HT-29 (cell line): Measurements from ENCODE around the gene TRIM9. TPM values are rescaled to one million over a fixed set of nuclear protein-coding genes. Genes with fewer than 3 reads are reported as not detected.
"Not testable (repeated sequence)": the region's sequence is repeated elsewhere in the genome, so short reads cannot be mapped to it uniquely, and the experiment has no call there.

Experiments used
- DNase-seq: peaks from one replicate; pipeline ENCODE4 v3.0.0-alpha.2; 2015; ENCODE audit warnings: low spot score
- total RNA-seq: library from RNA; depleted of rRNA; stranded (reverse); fragments of >200 nt; shearing (Covaris generic); gene quantifications from 2 replicates; pipeline ENCODE4 v1.2.3, GENCODE V29; 2014

Gene TRIM9
- total RNA-seq, 1 experiment from 2014 or later: not detected

GRCh38 chr14:50964683-50965390, 130.1 kb downstream of the TRIM9 start:
- DNase-seq: peak; percentile 12

GRCh38 chr14:50963919-50964318, 131.0 kb downstream of the TRIM9 start:
- DNase-seq: no peak

- DNase-seq: no peak
Measured at GRCh38 chr14:50961605-50962221, 133.2 kb downstream of the TRIM9 start.

- no peak for DNase-seq
Measured at GRCh38 chr14:50957296-50957695, 137.6 kb downstream of the TRIM9 start.

- DNase-seq: not testable (repeated sequence)
Measured at GRCh38 chr14:50956421-50956820, 138.5 kb downstream of the TRIM9 start.

GRCh38 chr14:50955373-50956043, 139.4 kb downstream of the TRIM9 start:
- DNase-seq: peak; percentile 80

GRCh38 chr14:50954811-50955372, 140.0 kb downstream of the TRIM9 start:
- peak; percentile 16 for DNase-seq

- DNase-seq: no peak
Measured at GRCh38 chr14:50953502-50953901, 141.4 kb downstream of the TRIM9 start.

- DNase-seq: no peak
Measured at GRCh38 chr14:50951032-50951431, 143.9 kb downstream of the TRIM9 start.

GRCh38 chr14:50948205-50948604, 146.7 kb downstream of the TRIM9 start:
- DNase-seq: no peak

GRCh38 chr14:50947446-50947845, 147.5 kb downstream of the TRIM9 start:
- DNase-seq: no peak

- no peak for DNase-seq
Measured at GRCh38 chr14:50946234-50946935, 148.5 kb downstream of the TRIM9 start.

GRCh38 chr14:50944647-50945413, 150.1 kb downstream of the TRIM9 start:
- DNase-seq: peak; percentile 53

- DNase-seq: peak; percentile 55
Measured at GRCh38 chr14:50943943-50944646, 150.8 kb downstream of the TRIM9 start, which contains the start of gene PYGL. Gene PYGL (minus strand): TSS chr14:50944483. CDS start chr14:50944403, 80 bp downstream.

- peak; percentile 43 for DNase-seq
Measured at GRCh38 chr14:50943261-50943942, 151.5 kb downstream of the TRIM9 start.

- DNase-seq: not testable (repeated sequence)
Measured at GRCh38 chr14:50941638-50942037, 153.3 kb downstream of the TRIM9 start.

GRCh38 chr14:50941151-50941550, 153.8 kb downstream of the TRIM9 start:
- no peak for DNase-seq

GRCh38 chr14:50937800-50938199, 157.1 kb downstream of the TRIM9 start:
- DNase-seq: no peak

- no peak for DNase-seq
Measured at GRCh38 chr14:50937325-50937724, 157.6 kb downstream of the TRIM9 start.

- no peak for DNase-seq
Measured at GRCh38 chr14:50936882-50937281, 158.0 kb downstream of the TRIM9 start.
